Muscle of leg (tissue), 11 donors: ENCODE measurements around the gene ESR2. TPM values are rescaled to one million over a fixed set of nuclear protein-coding genes. Genes with fewer than 3 reads are reported as not detected.
A peak's percentile ranks its signal among the peaks of the same experiment; 100 is the strongest.

Experiments
- DNase-seq: peaks from one replicate; pipeline ENCODE4 v3.0.0; 2013
- H3K27ac ChIP-seq: one replicate; pipeline ENCODE4 v1.5.1; 2013; ENCODE audit warnings: mild to moderate bottlenecking, low read length, control low read depth
- H3K27me3 ChIP-seq: one replicate; pipeline ENCODE4 v1.6.1; 2013; ENCODE audit warnings: low read length; ENCODE audit not compliant: control insufficient read depth, insufficient read depth
- H3K36me3 ChIP-seq: one replicate; pipeline ENCODE4 v1.6.1; 2013; ENCODE audit warnings: low read length; ENCODE audit not compliant: control insufficient read depth, insufficient read depth
- H3K4me1 ChIP-seq: one replicate; pipeline ENCODE4 v1.6.1; 2013; ENCODE audit warnings: low read length; ENCODE audit not compliant: control insufficient read depth, insufficient read depth
- H3K4me3 ChIP-seq: one replicate; pipeline ENCODE4 v1.5.1; 2013; ENCODE audit warnings: low read length, control low read depth
- H3K9me3 ChIP-seq: replicated peaks from 2 replicates; pipeline ENCODE4 v1.6.1; 2013; ENCODE audit warnings: low read depth, low read length; ENCODE audit not compliant: control insufficient read depth
- WGBS: methylation state at CpG from one replicate; pipeline ENCODE4 v1.1.5; 2013; ENCODE audit warnings: missing lambda C conversion rate; ENCODE audit not compliant: insufficient coverage; 5-methylcytosine and 5-hydroxymethylcytosine counted together
- polyA plus RNA-seq, 8 donors: library from polyadenylated mRNA; unstranded; fragments of 120-200 nt; gene quantifications; one replicate each; pipeline versions ENCODE4 v1.2.1 to v1.2.3, GENCODE V29; 2013; ENCODE audit warnings: inconsistent platforms in 1 of 8, low replicate concordance in 1 of 8; ENCODE audit not compliant: insufficient read length in 8 of 8, insufficient read depth in 1 of 8
- total RNA-seq: library from RNA; stranded (reverse); fragments of 120-200 nt; gene quantifications from one replicate; pipeline ENCODE4 v1.2.4, GENCODE V29; 2013

The ESR2 gene
- total and polyA plus RNA-seq, 9 donors: 0.13 to 0.64 (median 0.30) TPM

DNA sequence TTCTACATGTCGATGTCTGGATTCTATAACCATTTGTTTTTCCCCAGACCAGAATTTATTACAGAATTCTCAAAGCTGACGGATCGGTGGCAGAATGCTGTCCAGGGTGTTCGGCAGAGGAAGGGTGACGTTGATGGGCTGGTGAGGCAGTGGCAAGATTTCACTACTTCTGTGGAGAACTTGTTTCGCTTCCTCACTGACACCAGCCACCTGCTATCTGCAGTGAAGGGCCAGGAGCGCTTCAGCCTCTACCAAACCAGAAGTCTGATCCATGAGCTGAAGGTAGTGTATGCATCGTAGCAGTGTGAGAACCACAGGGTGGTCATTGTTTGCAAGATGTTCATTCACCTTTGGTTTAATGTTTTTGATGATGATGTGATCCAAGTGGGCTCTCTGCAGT, 124.0 kb downstream of the ESR2 start:
- WGBS: 100% methylated on average over 1 of the region's 8 CpGs
- peaks cover 37% of the 10 kb centered on the region for H3K36me3 ChIP-seq

DNA sequence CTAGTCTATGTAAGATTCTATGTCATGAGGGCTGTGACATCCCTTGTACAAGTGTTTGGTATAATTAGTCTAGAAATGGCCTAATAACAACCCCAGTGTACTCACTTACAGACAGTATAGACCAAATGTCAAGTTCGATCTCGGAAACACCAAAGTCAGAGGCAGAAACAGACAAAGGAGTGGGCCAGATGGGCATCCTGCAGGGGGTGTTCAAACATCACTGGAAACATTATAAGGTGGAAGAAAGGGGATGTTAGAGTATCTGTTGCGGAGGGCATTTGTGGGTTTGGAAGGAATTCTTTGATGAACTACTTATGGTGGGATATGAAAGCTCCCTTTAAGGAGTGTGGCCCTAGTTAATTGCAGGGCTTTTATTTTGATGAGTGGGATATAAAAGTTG, 134.6 kb downstream of the ESR2 start:
- H3K27me3 ChIP-seq: no peaks in the 10 kb centered on the region
- 100% methylated on average over 3 of the region's 3 CpGs for WGBS
- H3K36me3 ChIP-seq: peaks cover 22% of the 10 kb centered on the region
- no peak overlapping the region for H3K4me3 ChIP-seq
- no peaks in the 10 kb centered on the region for H3K9me3 ChIP-seq
- no peaks in the 10 kb centered on the region for H3K4me1 ChIP-seq
- H3K27ac ChIP-seq: no peak overlapping the region
- DNase-seq: no peak

More for the DNA sequence above, 124.0 kb downstream of the ESR2 start:
- H3K27me3 ChIP-seq: no peaks in the 10 kb centered on the region
- DNase-seq: no peak
- no peaks in the 10 kb centered on the region for H3K9me3 ChIP-seq
- H3K4me3 ChIP-seq: no peak overlapping the region
- H3K27ac ChIP-seq: no peak overlapping the region
- no peaks in the 10 kb centered on the region for H3K4me1 ChIP-seq

DNA sequence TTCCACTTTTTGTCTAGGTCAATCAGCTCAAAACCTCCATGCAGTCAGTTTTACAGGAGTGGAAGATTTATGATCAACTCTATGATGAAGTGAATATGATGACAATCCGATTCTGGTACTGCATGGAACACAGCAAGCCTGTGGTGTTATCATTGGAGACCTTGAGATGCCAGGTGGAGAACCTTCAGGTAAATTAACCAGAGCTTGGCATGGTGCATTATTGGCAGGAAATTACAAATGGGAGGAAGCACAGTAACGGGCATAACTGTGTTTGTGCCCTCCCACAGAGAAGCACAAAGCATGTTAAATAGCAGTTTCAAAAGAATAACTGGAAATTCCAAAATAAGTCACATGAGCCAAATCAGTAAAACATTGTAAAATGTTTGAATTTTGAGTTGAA, 135.6 kb downstream of the ESR2 start:
- DNase-seq: no peak
- Histone ChIP-seq H3K27ac (no peak overlapping the region), H3K36me3 (peaks cover 18% of the 10 kb centered on the region), H3K27me3 (no peaks in the 10 kb centered on the region), H3K4me3 (no peak overlapping the region), H3K4me1 (no peaks in the 10 kb centered on the region), H3K9me3 (no peaks in the 10 kb centered on the region)
- WGBS: 71% methylated on average over 2 of the region's 2 CpGs

DNA sequence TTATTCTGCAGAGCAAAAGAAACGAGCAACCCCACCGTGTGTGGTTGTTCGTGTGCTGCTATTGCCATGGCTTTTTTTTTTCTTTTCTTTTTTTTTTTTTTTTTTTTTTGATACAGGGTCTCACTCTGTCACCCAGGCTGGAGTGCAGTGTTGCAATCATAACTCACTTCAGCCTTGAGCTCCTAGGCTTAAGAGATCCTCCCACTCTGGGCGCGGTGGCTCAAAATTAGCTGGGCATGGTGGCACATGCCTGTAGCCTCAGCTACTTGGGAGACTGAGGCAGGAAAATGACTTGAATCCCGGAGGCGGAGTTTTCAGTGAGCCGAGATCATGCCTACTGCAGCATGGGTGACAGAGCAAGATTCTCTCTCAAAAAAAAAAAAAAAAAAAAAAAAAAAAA, 144.2 kb downstream of the ESR2 start:
- DNase-seq: no peak
- Histone ChIP-seq H3K4me1 (peaks cover 6% of the 10 kb centered on the region), H3K27ac (no peak overlapping the region), H3K27me3 (no peaks in the 10 kb centered on the region), H3K36me3 (peaks cover 9% of the 10 kb centered on the region), H3K4me3 (no peak overlapping the region), H3K9me3 (no peaks in the 10 kb centered on the region)
- WGBS: no CpG with 5 or more reads among the region's 8 CpGs

DNA sequence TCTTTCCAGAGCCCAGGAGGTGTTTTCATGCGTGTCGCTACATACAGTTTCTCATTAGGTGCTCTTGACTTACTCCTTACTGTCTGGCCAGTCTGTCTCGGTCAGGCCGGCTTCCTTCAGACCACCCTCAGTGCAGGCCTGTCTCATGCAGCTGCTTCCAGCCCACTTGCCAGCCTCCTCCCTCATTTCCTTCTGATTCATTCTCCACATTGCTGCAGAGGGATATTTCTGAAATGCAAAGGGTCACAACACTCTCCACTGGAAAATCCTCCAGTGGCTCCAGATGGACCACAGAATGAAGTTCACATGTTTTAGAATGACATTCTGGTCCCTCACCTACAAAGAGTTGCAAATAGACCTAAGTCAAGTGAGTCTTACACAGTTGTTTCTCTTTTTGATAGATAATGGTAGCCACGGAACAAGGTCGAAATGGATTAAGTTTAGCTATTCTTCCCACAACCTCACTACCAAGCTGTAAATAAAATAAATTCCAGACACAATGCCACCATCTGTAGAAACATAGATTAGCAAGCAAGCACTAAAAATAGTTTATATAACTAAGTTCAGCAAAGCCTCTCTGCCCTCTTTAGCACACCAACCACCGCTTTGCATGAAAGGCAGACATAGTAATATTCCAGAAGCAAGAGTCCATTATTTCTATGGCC, 146.9 kb downstream of the ESR2 start:
- Histone ChIP-seq H3K27me3 (no peaks in the 10 kb centered on the region), H3K4me1 (peaks cover 6% of the 10 kb centered on the region), H3K36me3 (peaks cover 17% of the 10 kb centered on the region), H3K4me3 (no peak overlapping the region), H3K27ac (no peak overlapping the region), H3K9me3 (no peaks in the 10 kb centered on the region)
- WGBS: 57% methylated on average over 5 of the region's 7 CpGs
- peak; percentile 79 for DNase-seq

DNA sequence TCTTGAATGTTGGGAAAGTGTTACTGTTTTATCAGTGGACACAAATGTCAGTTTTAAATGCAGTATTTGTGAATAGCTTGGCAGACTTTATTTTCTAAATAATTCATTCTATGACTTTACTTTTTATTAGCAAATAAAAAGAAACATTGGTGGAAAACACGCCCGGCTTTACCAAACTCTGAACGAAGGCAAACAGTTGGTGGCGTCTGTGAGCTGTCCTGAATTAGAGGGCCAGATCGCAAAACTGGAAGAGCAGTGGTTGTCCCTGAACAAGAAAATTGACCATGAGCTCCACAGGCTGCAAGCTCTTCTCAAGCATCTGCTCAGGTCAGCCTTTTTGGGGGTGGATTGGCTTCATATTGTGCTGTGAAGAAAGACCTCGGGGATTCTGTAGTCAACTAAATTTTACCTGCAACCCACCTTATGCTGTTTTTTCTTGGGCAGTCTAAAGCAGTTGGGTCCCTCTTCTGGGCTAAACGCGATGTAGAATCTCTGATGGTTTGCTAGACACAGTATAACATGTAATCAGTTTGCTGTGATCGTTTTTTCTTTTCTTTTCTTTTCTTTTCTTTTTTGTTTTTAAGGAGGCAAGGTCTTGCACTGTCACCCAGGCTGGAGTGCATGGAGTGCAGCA, 156.4 kb downstream of the ESR2 start:
- Histone ChIP-seq H3K4me1 (no peaks in the 10 kb centered on the region), H3K9me3 (no peaks in the 10 kb centered on the region), H3K36me3 (peaks cover 32% of the 10 kb centered on the region), H3K27ac (no peak overlapping the region), H3K27me3 (no peaks in the 10 kb centered on the region), H3K4me3 (no peak overlapping the region)
- WGBS: 90% methylated on average over 7 of the region's 9 CpGs
- DNase-seq: no peak

DNA sequence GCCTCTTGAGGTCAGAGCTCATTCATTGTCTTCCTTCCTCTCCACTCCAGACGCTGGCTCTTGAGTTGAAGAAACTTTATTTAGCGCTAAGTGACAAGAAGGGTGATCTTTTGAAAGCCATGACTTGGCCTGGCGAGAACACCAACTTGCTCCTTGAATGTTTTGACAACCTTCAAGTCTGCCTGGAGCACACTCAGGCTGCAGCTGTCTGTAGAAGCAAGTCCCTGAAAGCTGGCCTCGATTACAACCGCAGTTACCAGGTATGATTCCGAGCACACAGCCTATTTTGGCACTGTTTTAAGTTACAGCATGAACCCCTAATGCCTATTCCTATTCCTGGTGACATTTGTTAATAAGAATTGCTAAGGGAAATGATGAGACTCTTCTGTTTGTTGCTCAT, 167.6 kb downstream of the ESR2 start:
- Histone ChIP-seq H3K4me3 (no peak overlapping the region), H3K9me3 (no peaks in the 10 kb centered on the region), H3K27me3 (no peaks in the 10 kb centered on the region), H3K27ac (no peak overlapping the region), H3K4me1 (no peaks in the 10 kb centered on the region), H3K36me3 (peaks cover 44% of the 10 kb centered on the region)
- WGBS: 92% methylated on average over 4 of the region's 6 CpGs
- no peak for DNase-seq

DNA sequence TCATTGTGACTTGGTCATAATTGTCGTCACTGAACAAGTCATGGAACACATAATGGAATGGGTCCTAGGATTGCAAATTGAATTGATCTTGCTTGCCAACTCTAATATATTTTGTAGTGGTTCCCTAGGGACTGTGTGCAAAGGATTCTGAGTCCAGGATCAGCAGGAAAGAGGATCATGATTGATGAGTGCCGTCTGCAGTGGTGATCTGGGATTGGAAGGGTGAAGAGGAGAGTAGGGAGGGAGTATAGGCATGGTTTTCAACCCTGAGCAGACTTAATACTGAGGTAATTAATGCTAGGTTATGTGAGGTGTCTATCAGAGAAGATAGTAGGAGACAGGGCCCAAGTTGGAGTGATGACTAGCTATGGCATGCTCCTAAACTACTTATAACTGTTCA, 168.9 kb downstream of the ESR2 start:
- 86% methylated on average over 2 of the region's 2 CpGs for WGBS
- DNase-seq: no peak
- peaks cover 49% of the 10 kb centered on the region for H3K36me3 ChIP-seq
- H3K4me3 ChIP-seq: no peak overlapping the region
- no peaks in the 10 kb centered on the region for H3K9me3 ChIP-seq
- H3K4me1 ChIP-seq: no peaks in the 10 kb centered on the region
- no peak overlapping the region for H3K27ac ChIP-seq
- no peaks in the 10 kb centered on the region for H3K27me3 ChIP-seq

DNA sequence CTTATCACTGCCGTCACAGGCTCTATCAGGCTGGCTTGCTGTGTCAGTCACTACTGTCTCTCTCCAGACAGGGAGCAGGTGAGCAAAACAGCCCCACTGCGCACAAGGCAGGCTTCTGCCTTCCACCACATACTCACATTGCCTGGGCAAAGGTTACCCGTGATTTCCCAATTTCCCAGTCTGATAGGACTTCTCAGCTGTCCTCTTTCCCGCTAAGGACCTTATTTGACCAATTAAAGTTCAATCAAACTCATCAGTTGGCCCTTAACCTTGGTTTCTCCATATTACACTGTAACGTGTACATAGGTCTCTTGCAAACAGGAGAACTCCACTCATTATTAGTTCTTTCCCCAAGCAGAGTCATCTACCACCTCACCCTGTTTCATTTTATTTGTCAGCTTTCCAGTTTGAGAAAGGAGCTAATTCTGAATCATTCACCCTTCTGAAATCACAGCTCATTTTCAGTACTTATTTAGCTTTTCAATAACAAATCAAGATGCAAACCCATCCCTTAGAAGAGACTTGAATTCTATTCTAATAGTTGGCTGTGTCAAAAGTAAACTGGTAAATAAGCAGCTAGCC, 170.8 kb downstream of the ESR2 start:
- Histone ChIP-seq H3K36me3 (peaks cover 39% of the 10 kb centered on the region), H3K27ac (no peak overlapping the region), H3K27me3 (no peaks in the 10 kb centered on the region), H3K4me1 (peaks cover 2% of the 10 kb centered on the region), H3K4me3 (no peak overlapping the region), H3K9me3 (no peaks in the 10 kb centered on the region)
- WGBS: 97% methylated on average over 5 of the region's 5 CpGs
- DNase-seq: no peak

DNA sequence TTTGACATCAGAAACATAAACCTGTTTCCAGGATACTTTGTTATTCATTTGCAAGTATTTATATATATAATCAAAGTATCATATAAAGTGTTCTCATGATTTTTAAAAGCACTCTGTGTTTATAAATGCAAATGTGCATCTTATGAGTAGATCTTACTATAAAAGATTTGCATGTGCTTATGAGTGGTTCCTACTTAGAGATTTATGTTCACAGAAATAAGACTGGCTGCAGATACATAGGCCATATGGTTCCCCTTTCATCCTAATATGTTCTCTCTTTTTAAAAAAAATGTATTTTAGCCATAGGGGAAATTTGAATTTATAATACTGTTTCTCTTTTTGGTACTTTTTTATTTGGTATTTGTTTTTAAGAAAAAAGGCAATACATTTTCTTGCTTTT, 174.2 kb downstream of the ESR2 start:
- H3K4me3 ChIP-seq: no peak overlapping the region
- H3K27me3 ChIP-seq: no peaks in the 10 kb centered on the region
- no peak overlapping the region for H3K27ac ChIP-seq
- H3K4me1 ChIP-seq: peaks cover 5% of the 10 kb centered on the region
- no peak for DNase-seq
- H3K36me3 ChIP-seq: peaks cover 20% of the 10 kb centered on the region
- H3K9me3 ChIP-seq: no peaks in the 10 kb centered on the region
